ENCODE measurements around the gene FOXL3. TPM values are rescaled to one million over a fixed set of nuclear protein-coding genes. Genes with fewer than 3 reads are reported as not detected.

FOXL3 gene
- total RNA-seq, 1 experiment from 2014 or later, result not detected

- peaks cover 11% of the 10 kb centered on the region for H3K36me3 Mint-ChIP-seq
- CTCF ChIA-PET, result no interaction called here
Measured at GRCh38 chr7:338295-339061, 48.5 kb downstream of the FOXL3 start.

GRCh38 chr7:339062-339342, 49.0 kb downstream of the FOXL3 start:
- DNase-seq (ENCODE audit: low spot score), result no peak
- ChIA-PET CTCF (no interaction called here), POLR2A (no interaction called here)
- Mint-ChIP-seq H3K9me3 (peaks cover 13% of the 10 kb centered on the region), H3K4me1 (0 out of 2 replicates have a peak, but pooled peaks cover 3% of the 10 kb centered on the region), H3K36me3 (peaks cover 11% of the 10 kb centered on the region), H3K27me3 (ENCODE audit: low read depth) (peaks cover 2% of the 10 kb centered on the region), H3K27ac (no peak overlapping the region), H3K4me3 (no peak overlapping the region)
- no peak for ATAC-seq
- no peak for TF ChIP-seq ATF6 (CRISPR knock-in tag; IDR thresholded peaks at IDR 0.05)
- TF ChIP-seq ZNF121 (CRISPR knock-in tag; IDR thresholded peaks at IDR 0.05), result no peak
- TF ChIP-seq JUN (CRISPR knock-in tag; IDR thresholded peaks at IDR 0.05), result no peak
- TF ChIP-seq ZBTB43 (CRISPR knock-in tag; IDR thresholded peaks at IDR 0.05), result no peak
- no peak for TF ChIP-seq E2F1 (CRISPR knock-in tag; IDR thresholded peaks at IDR 0.05)
- no peak for TF ChIP-seq CBFB (CRISPR knock-in tag; IDR thresholded peaks at IDR 0.05; ENCODE audit: low read depth)
- no peak for TF ChIP-seq FOXJ3 (CRISPR knock-in tag; IDR thresholded peaks at IDR 0.05; ENCODE audit: borderline replicate concordance)
- no peak for TF ChIP-seq FOXP4 (CRISPR knock-in tag; IDR thresholded peaks at IDR 0.05)
- no peak for TF ChIP-seq NFATC4 (CRISPR knock-in tag; IDR thresholded peaks at IDR 0.05)
- TF ChIP-seq JAZF1 (CRISPR knock-in tag; IDR thresholded peaks at IDR 0.05), result no peak

More at GRCh38 chr7:338295-339061, 48.5 kb downstream of the FOXL3 start:
- Mint-ChIP-seq H3K27ac (no peak overlapping the region), H3K27me3 (ENCODE audit: low read depth) (peaks cover 2% of the 10 kb centered on the region), H3K4me3 (no peak overlapping the region), H3K9me3 (peaks cover 16% of the 10 kb centered on the region), H3K4me1 (0 out of 2 replicates have a peak, but pooled peaks cover 3% of the 10 kb centered on the region)
- DNase-seq (ENCODE audit: low spot score) (no peak), ATAC-seq (no peak)
- no peak for TF ChIP-seq ZBTB21 (CRISPR knock-in tag; IDR thresholded peaks at IDR 0.05; ENCODE audit: borderline replicate concordance)
- TF ChIP-seq MLX (CRISPR knock-in tag; IDR thresholded peaks at IDR 0.05), result no peak
- no peak for TF ChIP-seq SMAD3 (CRISPR knock-in tag; IDR thresholded peaks at IDR 0.05; ENCODE audit: borderline replicate concordance)
- no peak for TF ChIP-seq JAZF1 (CRISPR knock-in tag; IDR thresholded peaks at IDR 0.05)
- TF ChIP-seq MAX (CRISPR knock-in tag; IDR thresholded peaks at IDR 0.05), result no peak
- no peak for TF ChIP-seq ZSCAN18 (CRISPR knock-in tag; IDR thresholded peaks at IDR 0.05)
- no peak for TF ChIP-seq ZNF512 (CRISPR knock-in tag; IDR thresholded peaks at IDR 0.05; ENCODE audit: borderline replicate concordance)
- TF ChIP-seq RELA (CRISPR knock-in tag; IDR thresholded peaks at IDR 0.05; ENCODE audit: borderline replicate concordance), result no peak
- TF ChIP-seq E2F1 (CRISPR knock-in tag; IDR thresholded peaks at IDR 0.05), result no peak
- no peak for TF ChIP-seq ZNF263 (CRISPR knock-in tag; IDR thresholded peaks at IDR 0.05; ENCODE audit: low read depth)
- no peak for TF ChIP-seq FOXJ3 (CRISPR knock-in tag; IDR thresholded peaks at IDR 0.05; ENCODE audit: borderline replicate concordance)
- POLR2A ChIA-PET, result no interaction called here
